Stimulated activated naive CD8-positive, alpha-beta T cell treated with anti-CD3 and anti-CD28 coated beads, Interleukin-15, amount 100 ng/mL, for 72 hours (primary cell): ENCODE measurements around the gene NALCN.

Experiments
- ATAC-seq: fragments of 150-1000 bp; cut with Tn5 transposase; 2 replicates; pipeline ENCODE4 v1.10.0; 2021; ENCODE audit warnings: mild to moderate bottlenecking, moderate library complexity
- DNase-seq, 2 donors: peaks; one replicate each; pipeline ENCODE4 v3.0.0; 2021 to 2022
- H3K27ac Mint-ChIP-seq, 2 donors: one replicate each; pipeline ENCODE4 v1.8.0; 2022; ENCODE audit warnings: mild to moderate bottlenecking in 2 of 2, mixed read lengths in 2 of 2, moderate library complexity in 2 of 2
- H3K27me3 Mint-ChIP-seq: one replicate; pipeline ENCODE4 v1.8.0; 2022; ENCODE audit warnings: mixed read lengths
- H3K4me1 Mint-ChIP-seq: one replicate; pipeline ENCODE4 v1.8.0; 2022; ENCODE audit warnings: mild to moderate bottlenecking, mixed read lengths
- H3K4me3 Mint-ChIP-seq, 2 donors: one replicate each; pipeline ENCODE4 v1.8.0; 2022; ENCODE audit warnings: mild to moderate bottlenecking in 2 of 2, mixed read lengths in 2 of 2, moderate library complexity in 1 of 2
- H3K9me3 Mint-ChIP-seq, 2 donors: one replicate each; pipeline ENCODE4 v1.8.0; 2022; ENCODE audit warnings: mixed read lengths in 2 of 2

The NALCN gene

DNA sequence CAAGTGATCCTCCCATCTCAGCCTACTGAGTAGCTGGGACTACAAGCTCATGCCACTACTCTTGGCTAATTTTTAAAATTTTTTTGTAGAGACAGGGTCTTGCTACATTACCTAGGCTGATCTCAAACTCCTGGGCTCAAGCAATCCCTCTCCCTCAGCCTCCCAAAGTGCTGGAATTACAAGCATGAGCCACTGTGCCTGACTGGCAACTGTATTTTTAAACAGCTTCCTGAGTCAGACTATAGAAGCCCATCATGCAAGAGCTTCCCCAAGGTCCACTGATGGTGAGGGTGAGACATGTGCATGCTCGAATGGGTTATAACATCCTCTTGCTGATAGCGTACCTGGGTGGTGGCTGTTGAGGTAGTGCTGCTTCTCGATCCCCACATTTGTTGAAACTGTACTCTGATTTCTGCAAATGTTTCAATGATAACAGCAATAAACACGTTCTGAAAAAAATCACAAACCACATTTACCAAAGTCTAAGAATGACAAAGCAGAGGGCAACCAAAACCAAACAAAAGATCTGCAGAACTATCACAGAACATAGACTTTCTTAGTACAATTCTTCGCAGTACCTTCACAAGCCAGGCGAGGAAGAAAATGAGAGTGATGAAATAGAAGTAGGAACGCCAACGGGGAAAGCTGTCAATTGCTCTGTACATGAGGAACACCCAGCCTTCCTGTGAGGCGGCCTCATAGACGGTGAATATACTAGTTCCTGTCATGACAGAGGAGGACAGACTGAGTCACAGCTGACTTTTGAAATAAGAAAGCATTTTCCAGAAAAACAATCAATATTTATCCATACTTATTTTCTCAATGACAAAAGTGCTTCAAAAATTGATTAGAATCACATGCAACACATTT is 124.4 kb downstream of the NALCN start:
- ATAC-seq (no peak), DNase-seq (no peak)
- Mint-ChIP-seq H3K4me3 (no peak overlapping the region), H3K27ac (no peak overlapping the region), H3K4me1 (no peaks in the 10 kb centered on the region), H3K27me3 (no peaks in the 10 kb centered on the region), H3K9me3 (peaks cover 5 to 11% of the 10 kb centered on the region in 2 donors)

DNA sequence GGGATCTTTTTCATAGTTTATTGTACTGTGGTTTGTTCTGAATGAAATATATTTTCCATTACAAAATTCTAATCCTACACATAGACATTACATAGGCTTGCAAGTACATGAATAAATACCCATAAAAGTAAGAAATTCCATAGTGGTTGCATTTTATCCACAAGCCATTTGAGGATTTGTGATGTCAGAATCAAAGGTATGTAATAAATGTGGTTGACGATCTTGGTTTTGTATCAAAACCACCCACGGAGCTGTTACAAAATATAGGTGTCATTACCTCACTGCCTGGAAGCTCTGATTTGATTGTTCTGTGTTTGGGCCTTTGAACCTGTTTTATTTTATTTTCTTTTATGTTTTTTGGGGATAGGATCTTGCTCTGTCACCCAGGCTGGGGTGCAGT is 125.1 kb downstream of the NALCN start:
- no peak overlapping the region for H3K27ac Mint-ChIP-seq
- no peak overlapping the region for H3K4me3 Mint-ChIP-seq
- no peaks in the 10 kb centered on the region for H3K4me1 Mint-ChIP-seq
- DNase-seq (no peak), ATAC-seq (no peak)
- peaks cover 3% of the 10 kb centered on the region for H3K27me3 Mint-ChIP-seq
- H3K9me3 Mint-ChIP-seq: peaks cover 5 to 10% of the 10 kb centered on the region in 2 donors

DNA sequence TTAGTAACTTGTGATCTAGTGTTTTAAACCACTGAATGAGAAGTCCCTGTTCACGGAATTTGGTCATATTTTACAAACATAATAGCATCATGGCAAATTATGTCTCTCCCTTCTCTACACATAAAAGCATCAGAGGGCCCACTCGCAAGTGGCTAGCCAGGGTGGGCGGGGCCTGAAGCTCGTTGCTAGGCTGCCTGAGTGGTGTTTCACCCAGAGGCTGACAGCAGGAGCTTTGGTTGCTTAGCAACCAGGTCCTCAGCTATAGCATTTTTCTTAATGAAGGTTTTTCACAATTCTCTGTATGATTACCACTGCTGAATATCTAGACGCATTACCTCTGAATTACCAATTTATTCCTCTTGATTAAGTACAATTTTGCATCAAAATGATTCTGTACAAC is 126.5 kb downstream of the NALCN start:
- Mint-ChIP-seq H3K4me3 (no peak overlapping the region), H3K27me3 (peaks cover 6% of the 10 kb centered on the region), H3K9me3 (peaks cover 0 to 5% of the 10 kb centered on the region in 2 donors), H3K4me1 (no peaks in the 10 kb centered on the region), H3K27ac (no peak overlapping the region)
- no peak for DNase-seq
- no peak for ATAC-seq

DNA sequence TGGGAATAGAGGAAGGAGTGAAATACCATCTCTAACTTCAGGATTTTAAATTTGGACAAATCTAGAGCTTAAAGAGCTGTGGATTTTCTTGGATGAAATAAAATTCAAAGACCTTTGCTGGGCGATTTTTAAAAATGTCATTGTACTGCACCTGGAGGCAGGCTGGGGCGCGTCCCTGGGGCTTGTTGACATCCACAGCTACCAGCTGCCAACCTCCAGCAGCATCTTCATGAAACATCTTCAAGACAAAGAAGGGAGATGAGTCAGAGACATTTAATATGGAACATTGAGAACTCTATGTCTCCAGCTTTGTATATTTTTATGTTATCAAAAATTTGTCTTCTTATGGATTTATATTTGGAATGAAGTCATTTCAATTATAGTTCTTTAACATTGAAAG is 132.5 kb downstream of the NALCN start:
- H3K27me3 Mint-ChIP-seq: peaks cover 6% of the 10 kb centered on the region
- DNase-seq: no peak
- no peaks in the 10 kb centered on the region for H3K4me1 Mint-ChIP-seq
- peaks cover 0 to 5% of the 10 kb centered on the region in 2 donors for H3K9me3 Mint-ChIP-seq
- ATAC-seq: no peak
- no peak overlapping the region for H3K4me3 Mint-ChIP-seq
- no peak overlapping the region for H3K27ac Mint-ChIP-seq

DNA sequence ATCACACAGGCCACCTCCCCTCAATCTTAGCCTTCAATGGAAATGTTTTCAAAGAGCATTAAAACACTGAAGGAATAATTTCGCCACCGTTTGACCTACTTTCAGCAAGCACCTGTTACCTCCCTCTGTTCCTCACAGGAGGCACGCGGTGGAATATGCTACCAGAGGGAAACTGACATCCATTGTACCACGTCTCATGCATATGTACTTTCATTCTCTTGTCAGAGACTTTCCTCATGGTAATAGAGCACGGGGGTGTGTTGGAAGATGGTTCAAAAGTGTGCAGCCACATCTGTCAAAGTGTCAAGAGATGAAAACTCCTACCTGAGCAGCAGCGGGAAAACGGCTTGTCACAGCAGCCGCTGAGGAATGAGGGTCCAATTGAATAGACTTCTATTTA is 143.4 kb downstream of the NALCN start:
- H3K27me3 Mint-ChIP-seq: peaks cover 8% of the 10 kb centered on the region
- no peaks in the 10 kb centered on the region for H3K4me1 Mint-ChIP-seq
- ATAC-seq (no peak), DNase-seq (no peak)
- no peak overlapping the region for H3K4me3 Mint-ChIP-seq
- no peak overlapping the region for H3K27ac Mint-ChIP-seq
- no peaks in the 10 kb centered on the region for H3K9me3 Mint-ChIP-seq

DNA sequence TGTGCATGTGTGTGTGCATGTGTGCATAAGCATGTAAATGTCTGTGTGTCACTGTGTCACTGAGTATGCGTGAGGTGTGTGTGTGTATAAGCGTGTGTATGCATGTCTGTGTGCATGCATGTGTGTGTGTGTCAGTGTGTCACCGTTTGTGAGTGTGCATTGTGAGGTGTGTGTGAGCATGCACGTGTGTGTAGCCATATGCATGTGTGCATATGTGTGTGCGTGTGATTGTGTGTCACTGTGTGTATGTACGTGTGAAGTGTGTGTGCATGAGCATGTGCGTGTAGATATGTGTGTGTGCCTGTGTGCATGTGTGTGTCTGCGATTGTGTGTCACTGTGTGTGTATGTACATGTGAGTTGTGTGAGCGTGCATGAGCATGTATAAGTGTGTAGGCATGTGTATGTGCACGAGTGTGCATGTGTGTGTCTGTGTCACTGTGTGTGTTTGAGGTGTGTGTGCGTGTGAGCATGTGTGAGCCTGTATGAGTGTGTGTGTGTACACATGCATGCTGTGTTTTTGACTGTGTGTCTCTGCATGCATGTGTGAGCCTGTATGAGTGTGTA is 144.5 kb downstream of the NALCN start:
- Mint-ChIP-seq H3K27ac (no peak overlapping the region), H3K4me1 (no peaks in the 10 kb centered on the region), H3K27me3 (peaks cover 8% of the 10 kb centered on the region), H3K9me3 (no peaks in the 10 kb centered on the region), H3K4me3 (no peak overlapping the region)
- ATAC-seq (no peak), DNase-seq (no peak)

DNA sequence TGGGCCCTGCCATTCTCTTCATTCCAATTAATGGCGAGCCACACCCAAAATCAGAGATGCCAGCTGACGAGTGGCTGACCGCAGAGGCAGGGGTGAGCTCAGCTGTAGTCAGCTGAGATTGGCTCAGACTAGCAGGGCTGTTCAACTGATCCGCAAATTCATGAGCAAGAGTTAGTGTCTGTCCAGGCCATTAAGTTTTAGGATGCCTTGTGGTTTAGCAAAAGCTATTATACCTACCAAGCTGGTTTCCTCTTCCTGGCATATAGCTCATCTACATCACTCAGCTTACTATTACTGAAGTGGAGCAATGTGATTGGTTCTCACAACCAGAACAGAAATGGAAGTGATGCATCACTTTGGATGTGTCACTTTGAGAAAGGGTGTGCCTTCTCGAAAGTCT is 148.7 kb downstream of the NALCN start:
- H3K9me3 Mint-ChIP-seq: no peaks in the 10 kb centered on the region
- H3K27me3 Mint-ChIP-seq: peaks cover under 1% of the 10 kb centered on the region
- peaks cover under 1% of the 10 kb centered on the region for H3K4me1 Mint-ChIP-seq
- H3K27ac Mint-ChIP-seq: no peak overlapping the region
- H3K4me3 Mint-ChIP-seq: no peak overlapping the region
- DNase-seq (no peak), ATAC-seq (peak; percentile 57)

DNA sequence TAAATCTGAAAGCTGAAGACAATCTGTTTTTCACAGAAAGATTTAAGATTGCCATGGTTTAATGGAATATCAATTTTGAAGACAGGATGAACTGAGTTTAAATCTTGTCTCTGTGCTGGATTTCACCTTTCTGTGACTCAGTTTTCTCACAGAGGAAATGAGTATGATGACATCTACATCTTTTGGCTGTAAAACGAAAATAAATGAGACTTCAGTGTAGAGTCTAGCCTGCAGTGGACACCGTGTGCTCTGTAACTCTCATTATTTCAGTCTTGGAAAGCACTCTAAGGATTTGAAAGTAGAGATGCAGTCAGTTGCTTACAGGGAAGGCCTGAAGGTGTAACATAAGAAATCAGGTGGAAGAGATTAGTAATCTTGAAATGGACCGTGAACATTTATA is 150.4 kb downstream of the NALCN start:
- Mint-ChIP-seq H3K27ac (peak overlapping the region; percentile 48 to 72), H3K9me3 (no peaks in the 10 kb centered on the region), H3K4me1 (peaks cover 6% of the 10 kb centered on the region), H3K27me3 (peaks cover 17% of the 10 kb centered on the region), H3K4me3 (no peak overlapping the region)
- no peak for DNase-seq
- ATAC-seq: peak; percentile 42

DNA sequence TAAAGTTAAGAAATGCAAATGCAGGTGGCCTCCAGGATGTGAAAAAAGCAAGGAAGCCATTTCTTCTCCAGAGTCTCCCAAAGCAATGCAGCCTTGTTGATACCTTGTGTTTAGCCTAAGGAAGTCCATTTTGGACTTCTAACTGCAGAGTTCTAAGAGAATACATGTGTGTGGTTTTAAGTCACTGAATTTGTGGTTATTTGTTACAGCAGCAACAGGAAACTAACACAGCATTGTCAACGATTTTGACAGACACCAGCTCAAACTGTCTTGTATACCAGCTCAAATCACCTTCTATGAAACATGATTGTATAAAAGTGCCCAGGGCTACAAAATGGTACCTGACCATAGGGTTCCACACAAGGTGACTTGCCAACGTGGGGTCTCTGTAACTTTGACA is 151.4 kb downstream of the NALCN start:
- no peak for DNase-seq
- peaks cover 6% of the 10 kb centered on the region for H3K4me1 Mint-ChIP-seq
- H3K27ac Mint-ChIP-seq: no peak overlapping the region
- ATAC-seq: no peak
- no peak overlapping the region for H3K4me3 Mint-ChIP-seq
- peaks cover 27% of the 10 kb centered on the region for H3K27me3 Mint-ChIP-seq
- no peaks in the 10 kb centered on the region for H3K9me3 Mint-ChIP-seq

DNA sequence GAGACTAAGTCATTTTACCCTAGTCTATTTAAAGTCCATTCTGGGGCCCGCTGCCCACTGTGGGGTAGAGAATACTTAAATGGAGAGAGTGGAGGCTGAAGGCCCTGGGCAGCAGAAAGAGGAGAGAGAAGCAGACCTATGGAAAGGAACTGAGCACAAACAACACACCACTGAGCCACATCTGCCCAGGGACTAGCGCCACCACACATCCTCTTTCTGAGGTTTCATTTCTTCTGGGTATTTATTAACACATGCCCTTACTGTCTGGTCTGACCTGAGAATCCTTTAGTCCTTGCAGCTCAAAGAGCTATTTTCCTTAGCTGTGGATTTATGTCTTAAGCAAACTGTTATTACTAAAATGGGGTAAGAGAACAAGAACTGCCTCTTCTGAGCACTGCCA is 154.0 kb downstream of the NALCN start:
- no peak for DNase-seq
- ATAC-seq: no peak
- H3K27me3 Mint-ChIP-seq: peaks cover 28% of the 10 kb centered on the region
- no peak overlapping the region for H3K27ac Mint-ChIP-seq
- peaks cover 14% of the 10 kb centered on the region for H3K4me1 Mint-ChIP-seq
- H3K4me3 Mint-ChIP-seq: no peak overlapping the region
- no peaks in the 10 kb centered on the region for H3K9me3 Mint-ChIP-seq

DNA sequence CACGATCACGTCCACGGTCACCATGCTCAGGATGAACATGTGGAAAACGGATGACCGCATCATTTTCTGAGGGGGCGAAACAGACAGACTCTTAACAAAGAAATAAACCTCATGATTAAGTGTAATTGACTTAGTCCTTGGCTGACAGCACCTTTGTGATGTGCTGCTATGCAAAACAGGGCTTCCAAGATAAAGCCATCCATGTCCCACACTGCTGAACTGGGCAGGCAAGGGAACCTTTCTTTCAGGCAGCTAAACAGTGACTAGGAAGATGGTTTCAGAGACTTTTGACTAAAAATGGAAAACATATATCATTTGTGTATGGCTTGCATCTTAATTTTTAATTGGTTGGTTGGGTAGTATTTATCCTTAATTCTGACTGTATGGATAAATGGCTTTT is 157.8 kb downstream of the NALCN start:
- Mint-ChIP-seq H3K4me3 (no peak overlapping the region), H3K27ac (no peak overlapping the region), H3K27me3 (peaks cover 28% of the 10 kb centered on the region), H3K9me3 (no peaks in the 10 kb centered on the region), H3K4me1 (peaks cover 14% of the 10 kb centered on the region)
- DNase-seq (no peak), ATAC-seq (peak; percentile 11)

DNA sequence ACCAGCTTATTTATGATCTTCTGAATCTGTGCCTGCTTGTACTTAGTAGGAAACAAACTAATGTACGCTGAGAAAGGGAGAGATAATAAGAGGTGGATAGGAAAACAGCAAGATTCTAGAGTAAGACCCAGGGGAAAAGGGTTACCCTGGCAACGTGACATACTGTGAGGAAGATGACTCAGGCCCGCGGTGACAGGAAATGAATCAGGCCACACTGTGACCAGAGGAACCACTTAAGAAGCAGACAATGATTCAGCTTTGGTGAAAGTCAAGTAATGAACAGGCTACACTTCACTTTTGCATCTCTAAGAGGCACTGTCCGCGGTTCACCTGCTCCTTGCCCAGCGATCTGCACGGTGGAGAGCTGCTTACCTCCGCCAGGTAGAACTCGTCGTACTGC is 158.2 kb downstream of the NALCN start:
- peak; percentile 99 for ATAC-seq
- peak; percentile 48 to 78 for DNase-seq
- Mint-ChIP-seq H3K27ac (peak overlapping the region in 1 of 2 donors; percentile 94), H3K4me3 (no peak overlapping the region), H3K4me1 (peaks cover 14% of the 10 kb centered on the region), H3K9me3 (no peaks in the 10 kb centered on the region), H3K27me3 (peaks cover 28% of the 10 kb centered on the region)

DNA sequence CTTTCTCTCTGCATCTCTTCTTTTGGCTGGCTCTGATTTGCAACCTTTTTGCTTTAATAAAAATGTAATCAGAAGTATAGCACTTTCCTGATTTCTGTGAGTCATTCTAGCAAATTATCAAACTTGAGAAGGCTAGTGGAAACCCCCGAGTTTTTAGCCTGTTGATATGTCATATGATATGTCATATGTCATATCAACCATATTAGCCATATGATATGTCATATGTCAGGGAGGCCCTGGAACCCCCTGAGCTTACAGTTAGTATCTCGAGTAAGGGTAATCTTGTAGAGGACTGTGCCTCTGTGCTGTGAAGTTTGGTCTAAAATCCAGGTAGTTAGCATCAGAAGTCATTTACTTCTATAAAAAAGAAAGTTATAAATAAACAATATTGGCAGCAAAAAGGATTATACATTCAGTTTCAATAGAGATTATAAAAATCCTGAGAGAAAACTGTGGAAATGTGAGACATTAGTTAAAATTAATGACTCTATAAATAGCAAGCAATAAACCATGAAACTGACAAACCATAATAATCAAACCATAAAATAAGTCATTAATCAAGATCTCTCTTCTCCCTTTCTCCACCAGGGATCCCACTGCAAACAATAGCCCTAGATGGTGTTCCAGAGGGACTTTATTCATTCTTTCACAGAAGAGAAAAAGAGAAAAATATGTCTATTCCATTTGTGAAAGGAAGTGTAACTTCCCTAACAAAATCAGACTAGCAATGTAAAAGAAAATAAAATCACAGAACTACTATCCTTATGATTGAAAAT is 167.4 kb downstream of the NALCN start:
- Mint-ChIP-seq H3K4me1 (peaks cover 18% of the 10 kb centered on the region), H3K4me3 (no peak overlapping the region), H3K27me3 (no peaks in the 10 kb centered on the region), H3K9me3 (peaks cover 8 to 14% of the 10 kb centered on the region in 2 donors), H3K27ac (no peak overlapping the region)
- ATAC-seq: no peak
- DNase-seq: no peak

DNA sequence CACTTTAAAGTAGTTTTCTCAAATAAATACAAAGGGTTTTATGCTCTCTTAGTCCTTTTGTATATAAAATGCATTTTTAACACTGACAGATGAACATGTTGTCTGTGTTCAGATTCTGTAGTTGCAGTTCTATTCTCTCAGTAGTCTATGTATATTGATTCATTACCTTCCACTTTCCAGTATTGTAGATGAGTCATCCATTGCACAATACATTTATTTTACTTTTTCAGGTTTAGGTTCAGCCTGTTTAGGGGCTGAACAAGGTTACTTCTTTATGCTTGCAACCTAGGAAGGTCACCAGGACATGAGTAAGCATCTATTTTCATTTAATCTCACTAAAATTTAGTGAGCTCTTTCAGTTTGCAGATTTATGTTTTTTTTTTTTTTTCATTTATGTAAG is 173.6 kb downstream of the NALCN start:
- H3K4me3 Mint-ChIP-seq: no peak overlapping the region
- no peaks in the 10 kb centered on the region for H3K27me3 Mint-ChIP-seq
- DNase-seq (no peak), ATAC-seq (peak; percentile 45)
- peaks cover 0 to under 1% of the 10 kb centered on the region in 2 donors for H3K9me3 Mint-ChIP-seq
- H3K27ac Mint-ChIP-seq: no peak overlapping the region
- peaks cover 18% of the 10 kb centered on the region for H3K4me1 Mint-ChIP-seq

DNA sequence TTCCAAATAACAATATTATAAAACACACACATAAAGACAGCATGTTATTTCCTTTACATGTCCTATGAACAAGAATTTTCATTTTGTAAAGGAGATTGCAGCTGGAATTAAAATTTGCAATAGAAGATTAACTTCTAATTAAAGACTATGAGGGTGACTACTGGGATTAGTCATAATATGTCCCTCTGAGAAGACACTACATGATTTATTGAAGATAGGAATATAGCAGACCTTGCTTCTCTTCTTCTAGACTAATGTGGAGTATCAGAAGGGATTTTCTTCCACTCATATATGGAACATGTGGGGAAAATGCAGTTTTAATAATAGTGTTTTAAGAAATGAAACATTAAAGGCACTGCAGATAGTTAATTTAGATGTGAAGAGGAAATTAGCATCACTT is 177.8 kb downstream of the NALCN start:
- no peaks in the 10 kb centered on the region for H3K4me1 Mint-ChIP-seq
- no peaks in the 10 kb centered on the region for H3K9me3 Mint-ChIP-seq
- no peak overlapping the region for H3K4me3 Mint-ChIP-seq
- no peak overlapping the region for H3K27ac Mint-ChIP-seq
- ATAC-seq (no peak), DNase-seq (no peak)
- no peaks in the 10 kb centered on the region for H3K27me3 Mint-ChIP-seq
